ENCODE results near the gene CDC34. TPM values are rescaled to one million over a fixed set of nuclear protein-coding genes. Genes with fewer than 3 reads are reported as not detected.

The CDC34 gene
- total RNA-seq, 1 donor from 2014 or later, result 126 TPM

DNA sequence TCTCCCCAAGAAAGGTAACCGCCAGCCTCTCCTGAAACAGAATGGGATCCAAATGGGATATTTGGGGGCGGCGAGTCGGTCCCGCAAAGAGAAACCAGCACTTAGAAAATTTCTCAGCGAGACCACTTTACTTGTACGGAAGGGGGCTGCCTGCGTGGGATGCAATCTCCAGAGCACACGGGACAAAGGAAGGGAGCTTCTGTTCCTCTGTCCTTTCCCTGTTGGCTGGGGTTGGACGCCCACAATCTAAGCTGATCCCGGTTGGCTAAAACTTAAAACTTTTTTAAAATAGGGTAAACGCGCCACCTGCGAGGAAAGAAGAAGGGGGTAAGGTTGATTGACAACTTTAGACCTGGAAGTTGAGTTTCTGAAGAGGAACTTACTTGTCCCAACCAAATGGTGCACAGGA is 40.0 kb downstream of the CDC34 start:
- DNase-seq (ENCODE audit: low spot score), result no peak
- Mint-ChIP-seq H3K4me1 (ENCODE audit: unreplicated experiment) (peaks cover 20% of the 10 kb centered on the region), H3K36me3 (ENCODE audit: low read depth, unreplicated experiment) (peaks cover 11% of the 10 kb centered on the region), H3K4me3 (ENCODE audit: unreplicated experiment) (peak overlapping the region; percentile 91), H3K9me3 (ENCODE audit: unreplicated experiment) (no peaks in the 10 kb centered on the region), H3K27me3 (ENCODE audit: unreplicated experiment) (peaks cover 6% of the 10 kb centered on the region), H3K27ac (ENCODE audit: unreplicated experiment) (peak overlapping the region; percentile 88)
- TF ChIP-seq, protein P1, sequence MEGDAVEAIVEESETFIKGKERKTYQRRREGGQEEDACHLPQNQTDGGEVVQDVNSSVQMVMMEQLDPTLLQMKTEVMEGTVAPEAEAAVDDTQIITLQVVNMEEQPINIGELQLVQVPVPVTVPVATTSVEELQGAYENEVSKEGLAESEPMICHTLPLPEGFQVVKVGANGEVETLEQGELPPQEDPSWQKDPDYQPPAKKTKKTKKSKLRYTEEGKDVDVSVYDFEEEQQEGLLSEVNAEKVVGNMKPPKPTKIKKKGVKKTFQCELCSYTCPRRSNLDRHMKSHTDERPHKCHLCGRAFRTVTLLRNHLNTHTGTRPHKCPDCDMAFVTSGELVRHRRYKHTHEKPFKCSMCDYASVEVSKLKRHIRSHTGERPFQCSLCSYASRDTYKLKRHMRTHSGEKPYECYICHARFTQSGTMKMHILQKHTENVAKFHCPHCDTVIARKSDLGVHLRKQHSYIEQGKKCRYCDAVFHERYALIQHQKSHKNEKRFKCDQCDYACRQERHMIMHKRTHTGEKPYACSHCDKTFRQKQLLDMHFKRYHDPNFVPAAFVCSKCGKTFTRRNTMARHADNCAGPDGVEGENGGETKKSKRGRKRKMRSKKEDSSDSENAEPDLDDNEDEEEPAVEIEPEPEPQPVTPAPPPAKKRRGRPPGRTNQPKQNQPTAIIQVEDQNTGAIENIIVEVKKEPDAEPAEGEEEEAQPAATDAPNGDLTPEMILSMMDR (IDR thresholded peaks at IDR 0.05; ENCODE audit: unreplicated experiment), result no peak

DNA sequence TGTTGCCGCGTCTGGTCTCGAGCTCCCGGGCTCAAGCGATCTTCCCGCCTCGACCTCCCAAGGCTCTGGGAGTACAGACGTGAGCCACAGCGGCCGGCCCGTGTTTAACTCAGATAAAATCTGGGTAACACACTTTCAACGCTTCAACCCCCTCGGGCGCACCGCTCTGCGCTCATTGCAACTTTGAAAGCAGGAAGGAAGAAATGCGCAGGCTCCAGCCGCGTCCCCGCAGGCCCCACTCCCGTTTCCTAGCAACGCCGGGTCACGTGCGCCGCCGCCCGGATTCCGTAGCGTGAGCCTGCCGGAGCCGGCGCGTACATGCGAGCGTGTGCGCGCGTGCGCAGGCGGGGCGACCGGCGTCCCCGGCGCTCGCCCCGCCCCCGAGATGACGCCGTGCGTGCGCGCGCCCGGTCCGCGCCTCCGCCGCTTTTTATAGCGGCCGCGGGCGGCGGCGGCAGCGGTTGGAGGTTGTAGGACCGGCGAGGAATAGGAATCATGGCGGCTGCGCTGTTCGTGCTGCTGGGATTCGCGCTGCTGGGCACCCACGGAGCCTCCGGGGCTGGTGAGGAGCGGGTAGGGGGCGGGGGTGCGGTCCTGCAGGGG is 40.7 kb downstream of the CDC34 start, which contains the start of gene BSG:
BSG (plus strand) TSS at position 457 of the 603 bp plus-strand sequence; CDS start at position 496, 39 bp downstream.
- peaks cover 20% of the 10 kb centered on the region for H3K4me1 Mint-ChIP-seq (ENCODE audit: unreplicated experiment)
- H3K27ac Mint-ChIP-seq (ENCODE audit: unreplicated experiment), result peak within 1 kb of the TSS; percentile 99
- H3K9me3 Mint-ChIP-seq (ENCODE audit: unreplicated experiment), result no peaks in the 10 kb centered on the region
- H3K27me3 Mint-ChIP-seq (ENCODE audit: unreplicated experiment), result peaks cover 7% of the 10 kb centered on the region
- TF ChIP-seq, protein P1 (IDR thresholded peaks at IDR 0.05; ENCODE audit: unreplicated experiment), result no peak
- H3K4me3 Mint-ChIP-seq (ENCODE audit: unreplicated experiment), result peak within 1 kb of the TSS; percentile 95
- DNase-seq (ENCODE audit: low spot score), result peak; percentile 99
- H3K36me3 Mint-ChIP-seq (ENCODE audit: low read depth, unreplicated experiment), result peaks cover 5% of the 10 kb centered on the region

DNA sequence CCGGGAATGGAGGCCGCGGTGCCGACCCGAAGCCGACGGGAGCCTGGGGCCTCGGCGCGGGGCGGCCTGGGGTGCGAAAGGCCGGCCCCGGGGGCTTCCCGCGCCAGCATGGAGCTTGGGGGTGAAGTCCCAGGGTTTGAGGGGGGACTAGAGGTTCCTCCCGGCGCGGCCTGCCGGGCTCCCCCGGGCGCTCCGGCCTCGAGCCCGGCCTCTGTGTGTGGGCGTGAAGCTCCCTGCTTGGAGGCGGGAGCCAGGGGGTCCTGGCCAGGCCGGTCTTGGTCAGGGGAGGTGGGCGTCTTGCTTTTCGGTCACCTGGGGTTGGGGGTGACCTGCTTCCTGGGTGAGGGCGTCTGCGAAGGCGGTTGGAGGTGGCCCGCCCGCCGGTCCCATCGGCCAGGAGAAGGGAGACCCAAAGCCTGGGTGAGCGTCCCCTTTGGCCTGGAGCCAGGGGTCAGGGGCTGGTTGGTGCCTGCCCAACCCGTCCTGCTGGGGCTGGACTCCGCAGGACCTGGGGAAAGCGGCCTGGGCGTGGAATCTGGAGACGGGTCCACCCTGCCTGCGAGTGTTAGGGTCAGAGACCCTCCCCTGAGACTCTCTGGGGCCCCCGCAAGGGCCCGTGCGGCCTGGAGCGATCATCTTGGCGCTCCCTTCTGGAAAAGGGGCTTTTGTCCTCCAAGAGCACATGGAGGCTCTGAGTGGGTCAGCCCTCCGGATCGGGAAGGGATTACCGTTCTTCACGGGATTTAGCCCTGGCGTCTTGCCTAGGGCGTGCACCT is 41.4 kb downstream of the CDC34 start:
- TF ChIP-seq, protein P1 (IDR thresholded peaks at IDR 0.05; ENCODE audit: unreplicated experiment), result no peak
- DNase-seq (ENCODE audit: low spot score), result peak; percentile 46
- Mint-ChIP-seq H3K9me3 (ENCODE audit: unreplicated experiment) (no peaks in the 10 kb centered on the region), H3K27me3 (ENCODE audit: unreplicated experiment) (peaks cover 7% of the 10 kb centered on the region), H3K36me3 (ENCODE audit: low read depth, unreplicated experiment) (peaks cover 5% of the 10 kb centered on the region), H3K4me1 (ENCODE audit: unreplicated experiment) (peaks cover 20% of the 10 kb centered on the region), H3K27ac (ENCODE audit: unreplicated experiment) (no peak overlapping the region), H3K4me3 (ENCODE audit: unreplicated experiment) (peak overlapping the region; percentile 88)

DNA sequence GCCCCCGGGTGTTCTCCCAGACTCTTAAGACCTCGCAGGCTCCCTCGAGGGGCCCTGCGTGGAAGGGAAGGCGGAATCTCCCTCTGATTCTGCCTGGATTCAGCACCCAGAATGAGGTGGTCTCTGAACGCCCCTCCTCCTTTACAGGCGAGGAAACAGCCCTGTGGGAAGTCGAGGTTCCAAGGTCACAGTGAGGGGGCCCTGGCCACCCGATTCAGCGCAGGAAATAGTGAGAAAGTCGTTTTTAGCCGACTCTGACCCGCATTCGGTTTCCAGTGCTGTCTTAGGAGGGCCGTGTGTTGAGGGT is 41.9 kb downstream of the CDC34 start:
- no peak for DNase-seq (ENCODE audit: low spot score)
- no peaks in the 10 kb centered on the region for H3K9me3 Mint-ChIP-seq (ENCODE audit: unreplicated experiment)
- peak overlapping the region; percentile 14 for H3K27ac Mint-ChIP-seq (ENCODE audit: unreplicated experiment)
- H3K4me1 Mint-ChIP-seq (ENCODE audit: unreplicated experiment), result peaks cover 20% of the 10 kb centered on the region
- TF ChIP-seq, protein P1 (IDR thresholded peaks at IDR 0.05; ENCODE audit: unreplicated experiment), result no peak
- peaks cover 7% of the 10 kb centered on the region for H3K27me3 Mint-ChIP-seq (ENCODE audit: unreplicated experiment)
- peaks cover 5% of the 10 kb centered on the region for H3K36me3 Mint-ChIP-seq (ENCODE audit: low read depth, unreplicated experiment)
- peak overlapping the region; percentile 86 for H3K4me3 Mint-ChIP-seq (ENCODE audit: unreplicated experiment)
